Hepatocyte (in vitro differentiated cells): Measurements from ENCODE around the gene MST1R.

Source experiments
- EZH2 ChIP-seq: fragments of 200-600 bp; sonication (generic); IDR thresholded peaks from 2 replicates; pipeline ENCODE4 v1.6.1; 2016; ENCODE audit warnings: antibody characterized with exemption, mild to moderate bottlenecking, borderline replicate concordance
- EZH2phosphoT487 ChIP-seq: fragments of 200-600 bp; sonication (generic); IDR thresholded peaks from one replicate; pipeline ENCODE4 v1.6.1; 2018; ENCODE audit warnings: antibody characterized with exemption, mild to moderate bottlenecking, low read depth, moderate library complexity; ENCODE audit not compliant: unreplicated experiment, severe bottlenecking
- TF ChIP-seq, protein P1 (sequence below): fragments of 200-600 bp; sonication (generic); IDR thresholded peaks from 2 replicates; pipeline ENCODE4 v1.5.1; 2016; ENCODE audit warnings: antibody characterized with exemption, mild to moderate bottlenecking; ENCODE audit not compliant: poor library complexity

DNA sequence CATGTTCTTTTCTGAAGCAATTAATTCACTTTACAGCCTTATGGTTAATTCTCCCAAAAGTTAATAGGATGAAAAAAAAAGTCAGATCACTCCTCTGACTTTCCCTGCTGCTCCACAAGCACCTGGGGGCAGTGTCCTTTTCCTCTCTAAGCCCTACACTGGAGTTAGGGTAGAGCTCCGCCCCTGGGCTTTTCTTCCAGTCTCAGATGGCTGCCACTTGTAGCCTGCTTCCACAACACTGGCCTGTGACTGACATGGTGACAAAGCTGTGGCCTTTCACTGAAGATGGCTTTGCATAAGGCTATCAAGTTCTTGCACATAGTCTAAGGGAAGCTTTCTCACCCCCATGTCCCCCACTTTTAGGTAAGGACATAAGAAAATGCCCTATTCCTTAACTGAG is 27.2 kb upstream of the MST1R start:
- TF ChIP-seq, protein P1, sequence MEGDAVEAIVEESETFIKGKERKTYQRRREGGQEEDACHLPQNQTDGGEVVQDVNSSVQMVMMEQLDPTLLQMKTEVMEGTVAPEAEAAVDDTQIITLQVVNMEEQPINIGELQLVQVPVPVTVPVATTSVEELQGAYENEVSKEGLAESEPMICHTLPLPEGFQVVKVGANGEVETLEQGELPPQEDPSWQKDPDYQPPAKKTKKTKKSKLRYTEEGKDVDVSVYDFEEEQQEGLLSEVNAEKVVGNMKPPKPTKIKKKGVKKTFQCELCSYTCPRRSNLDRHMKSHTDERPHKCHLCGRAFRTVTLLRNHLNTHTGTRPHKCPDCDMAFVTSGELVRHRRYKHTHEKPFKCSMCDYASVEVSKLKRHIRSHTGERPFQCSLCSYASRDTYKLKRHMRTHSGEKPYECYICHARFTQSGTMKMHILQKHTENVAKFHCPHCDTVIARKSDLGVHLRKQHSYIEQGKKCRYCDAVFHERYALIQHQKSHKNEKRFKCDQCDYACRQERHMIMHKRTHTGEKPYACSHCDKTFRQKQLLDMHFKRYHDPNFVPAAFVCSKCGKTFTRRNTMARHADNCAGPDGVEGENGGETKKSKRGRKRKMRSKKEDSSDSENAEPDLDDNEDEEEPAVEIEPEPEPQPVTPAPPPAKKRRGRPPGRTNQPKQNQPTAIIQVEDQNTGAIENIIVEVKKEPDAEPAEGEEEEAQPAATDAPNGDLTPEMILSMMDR: peak; percentile 29
- no peak for TF ChIP-seq EZH2phosphoT487
- no peak for TF ChIP-seq EZH2
